ENCODE measurements around the gene ADSL.
A peak's percentile ranks its signal among the peaks of the same experiment; 100 is the strongest.

ADSL gene

DNA sequence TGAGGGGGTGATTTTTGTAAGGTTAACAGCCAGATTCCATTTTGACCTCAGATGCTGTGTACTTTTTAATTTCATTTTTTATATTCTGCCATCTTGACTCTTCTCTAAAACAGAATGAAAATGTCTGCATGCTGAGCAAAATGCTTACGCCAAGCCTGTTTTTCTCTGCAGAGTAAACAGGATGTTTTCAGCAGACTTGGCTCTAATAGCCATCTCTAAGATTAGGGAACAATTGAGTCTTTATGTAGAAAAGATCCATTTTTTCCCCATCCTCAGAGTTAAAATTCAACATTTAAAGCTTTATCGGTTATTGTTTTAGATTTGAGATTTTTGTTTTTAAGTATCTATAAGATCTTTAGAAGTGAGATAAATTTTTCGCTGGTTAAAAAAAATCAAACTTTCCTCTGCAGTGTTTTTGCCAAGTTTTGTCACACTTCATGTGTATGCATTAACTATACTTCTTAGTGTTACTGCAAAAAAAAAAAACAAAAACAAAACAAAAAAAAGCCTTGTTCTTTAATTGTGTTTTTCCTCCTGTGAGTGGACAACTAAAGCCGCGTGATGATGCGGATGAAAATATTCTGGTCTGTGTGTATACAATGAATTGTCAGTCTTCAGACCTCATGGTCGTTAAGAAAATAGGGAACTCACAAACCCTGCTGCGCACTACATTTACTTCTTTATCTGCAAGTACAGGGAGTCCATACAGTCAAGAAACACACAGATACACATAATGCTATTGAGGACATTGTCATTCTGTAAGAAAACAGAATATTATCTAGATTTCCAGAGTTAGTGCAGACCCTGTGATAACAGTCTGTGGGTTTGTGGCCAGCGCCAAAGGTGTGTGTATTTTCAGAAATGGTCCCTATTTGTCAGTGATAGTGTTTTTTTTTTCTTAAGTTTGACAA lies 17.5 kb upstream of the ADSL start:
- no peak for DNase-seq

DNA sequence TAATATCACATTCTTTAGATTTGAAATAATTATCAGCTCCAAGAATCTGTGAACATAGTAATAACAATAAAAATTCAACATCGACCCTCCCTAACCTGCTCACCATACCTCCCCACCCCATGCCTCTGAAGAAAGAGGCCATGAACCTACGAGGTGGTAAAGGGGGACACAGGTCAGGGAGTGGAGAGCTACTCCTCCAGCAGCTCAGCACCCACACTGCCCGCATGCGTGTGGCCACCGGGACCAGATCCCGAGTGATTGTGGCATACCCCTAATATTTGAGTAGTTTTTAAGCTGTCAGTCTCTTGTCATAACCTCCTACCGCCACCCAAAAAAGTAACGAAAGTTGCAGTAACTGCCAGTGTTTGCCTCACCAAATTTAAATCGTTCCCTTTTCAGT lies 16.8 kb upstream of the ADSL start:
- no peak for DNase-seq

DNA sequence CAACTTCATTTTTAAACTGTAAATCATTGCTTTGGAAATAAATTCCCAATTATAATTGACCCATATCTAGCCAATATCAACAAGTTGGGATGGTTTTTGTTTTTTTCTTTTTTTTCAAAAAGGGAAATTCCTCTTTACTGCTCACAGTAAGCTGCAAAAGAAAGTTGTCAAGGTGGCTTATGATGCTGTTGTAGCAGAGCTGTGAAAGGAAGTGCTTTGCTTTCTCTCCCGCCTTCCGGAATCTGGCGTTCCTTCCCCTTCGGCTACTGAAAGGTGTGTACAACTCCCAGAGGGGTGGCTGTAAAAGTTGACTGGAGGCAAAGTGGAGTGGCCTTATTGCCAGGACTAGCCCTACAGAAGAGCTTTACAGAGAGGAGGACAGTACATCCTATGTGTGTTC lies 16.2 kb upstream of the ADSL start:
- no peak for DNase-seq

DNA sequence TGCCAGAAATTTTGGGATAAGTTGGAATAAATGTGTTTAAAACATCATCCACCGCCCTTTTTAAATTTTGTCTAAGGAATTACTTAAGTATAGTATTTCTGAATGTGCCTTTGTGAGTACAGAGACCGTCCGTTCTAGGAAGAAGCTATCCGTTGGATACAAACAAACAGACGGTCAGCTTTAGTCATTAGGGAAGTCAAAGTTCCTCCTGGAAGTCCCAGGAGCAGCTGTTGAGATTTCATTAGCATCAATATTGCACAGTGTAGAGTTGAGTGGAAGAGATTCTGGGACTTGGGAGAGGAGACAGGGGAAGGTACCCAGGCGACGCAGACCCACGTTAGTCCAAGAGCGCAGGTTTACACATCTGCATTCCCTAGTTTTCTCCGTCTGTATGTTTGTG lies 15.7 kb upstream of the ADSL start:
- DNase-seq: no peak

DNA sequence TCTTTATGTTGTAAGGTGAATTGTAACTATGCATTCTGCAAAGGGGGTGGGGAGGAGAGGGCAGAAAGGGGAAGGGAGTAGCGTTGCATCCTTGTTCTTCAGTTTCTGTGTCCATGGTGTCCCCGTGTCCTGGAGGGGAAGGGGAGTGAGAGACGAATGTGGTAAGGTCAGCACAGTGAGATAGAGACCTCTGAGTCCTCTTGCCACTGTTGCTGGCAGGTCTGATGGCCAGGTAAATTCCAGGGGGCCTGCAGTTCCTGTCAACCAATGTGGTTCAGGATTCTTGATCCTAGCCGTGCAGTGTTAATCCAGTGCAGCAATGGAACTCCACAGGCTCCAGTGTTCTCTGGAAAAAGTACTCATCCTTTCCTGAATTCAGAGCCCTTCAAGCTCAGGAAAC lies 14.6 kb upstream of the ADSL start:
- DNase-seq: no peak

DNA sequence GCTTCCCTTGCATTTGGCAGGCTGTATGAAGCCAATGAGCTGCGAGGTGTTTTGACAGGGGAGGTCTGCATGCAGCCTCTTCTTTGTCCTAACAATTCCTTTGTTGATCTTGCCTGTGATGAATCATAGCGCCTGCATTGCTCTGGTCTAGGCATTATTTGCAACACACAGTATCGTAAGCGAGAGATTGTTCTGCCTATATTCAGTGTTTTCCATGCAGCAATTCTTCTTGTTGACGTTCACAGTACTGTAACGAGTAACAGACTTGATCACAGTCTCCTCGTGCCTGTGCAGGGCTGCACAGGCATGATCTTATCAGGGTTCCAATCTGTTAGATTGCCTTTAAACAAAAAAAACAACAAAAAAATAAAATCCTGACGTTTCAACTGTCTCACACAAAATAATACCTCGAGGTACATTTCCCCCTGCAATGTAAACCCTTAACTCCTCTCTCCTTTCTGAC lies 13.9 kb upstream of the ADSL start:
- DNase-seq: no peak

DNA sequence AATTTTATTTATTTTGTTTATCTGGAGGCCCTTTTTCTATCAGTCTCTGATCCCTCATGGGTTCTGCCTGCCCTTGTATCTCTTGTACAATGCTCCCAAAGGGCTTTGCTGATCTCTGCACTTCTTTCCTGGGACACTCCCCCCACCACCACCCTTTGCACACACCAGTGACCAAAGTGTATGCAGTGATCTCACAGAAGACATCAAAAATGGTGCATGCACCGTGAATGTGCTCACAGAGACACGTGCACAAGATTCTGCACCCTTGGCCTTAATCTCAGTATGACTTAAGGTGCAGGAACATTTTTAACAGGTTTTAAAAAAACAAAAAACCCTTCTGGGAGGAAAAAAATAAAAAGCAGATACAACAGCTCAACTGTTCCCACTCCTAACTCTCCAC lies 12.2 kb upstream of the ADSL start:
- no peak for DNase-seq

DNA sequence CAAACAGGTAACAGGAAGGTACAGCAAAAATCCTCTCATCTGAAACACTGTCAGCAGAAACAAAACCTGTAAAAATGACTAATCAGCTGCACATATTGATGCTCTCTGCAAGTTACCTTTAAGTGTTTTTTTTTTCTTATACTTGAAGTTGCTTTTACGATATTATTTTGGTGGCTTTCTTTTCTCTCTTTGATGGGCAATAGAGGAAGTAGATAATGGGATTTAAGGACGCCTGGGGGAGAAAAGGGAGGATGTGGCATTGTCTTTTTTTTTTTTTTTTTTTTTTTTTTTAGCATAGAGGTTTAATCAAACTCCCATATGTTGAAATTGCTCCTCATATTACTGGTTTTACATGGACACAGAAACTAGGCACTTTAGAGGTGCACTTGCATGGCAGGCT lies 11.4 kb upstream of the ADSL start:
- DNase-seq: no peak

DNA sequence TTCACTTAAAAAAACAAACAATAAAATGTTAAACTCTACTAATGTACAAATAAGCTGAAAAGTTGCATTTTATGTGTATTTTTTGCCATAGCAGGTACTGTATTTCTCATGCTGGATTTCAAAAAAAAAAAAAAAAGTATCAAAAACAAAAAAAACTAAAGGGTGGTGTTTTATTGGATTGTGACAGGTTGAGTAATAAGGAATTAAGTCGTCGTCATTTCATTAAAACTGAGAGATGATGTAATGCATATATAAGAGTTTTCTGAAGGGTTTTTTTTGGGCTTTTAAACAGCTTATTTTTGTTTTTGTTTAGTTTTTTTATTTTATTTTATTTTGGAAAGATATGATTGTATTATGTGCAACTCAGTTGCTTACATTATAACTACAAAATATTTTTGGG lies 10.9 kb upstream of the ADSL start:
- no peak for DNase-seq

DNA sequence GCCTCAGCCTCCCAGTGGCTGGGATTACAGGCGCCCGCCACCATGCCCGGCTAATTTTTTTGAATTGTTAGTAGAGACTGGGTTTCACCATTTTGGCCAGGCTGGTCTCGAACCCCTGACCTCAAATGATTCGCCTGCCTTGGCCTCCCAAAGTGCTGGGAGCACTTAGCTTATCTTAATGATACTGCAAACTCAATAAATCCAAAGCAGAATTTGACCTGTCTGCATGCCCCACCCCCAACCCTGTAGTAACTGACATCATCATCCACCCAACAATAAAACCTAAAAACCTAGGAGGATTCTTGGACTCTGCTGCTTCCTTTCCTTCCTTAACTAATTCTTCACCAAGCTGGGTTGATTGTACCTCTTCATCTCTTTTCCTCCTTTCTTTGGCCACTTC lies 6.3 kb upstream of the ADSL start:
- no peak for DNase-seq

DNA sequence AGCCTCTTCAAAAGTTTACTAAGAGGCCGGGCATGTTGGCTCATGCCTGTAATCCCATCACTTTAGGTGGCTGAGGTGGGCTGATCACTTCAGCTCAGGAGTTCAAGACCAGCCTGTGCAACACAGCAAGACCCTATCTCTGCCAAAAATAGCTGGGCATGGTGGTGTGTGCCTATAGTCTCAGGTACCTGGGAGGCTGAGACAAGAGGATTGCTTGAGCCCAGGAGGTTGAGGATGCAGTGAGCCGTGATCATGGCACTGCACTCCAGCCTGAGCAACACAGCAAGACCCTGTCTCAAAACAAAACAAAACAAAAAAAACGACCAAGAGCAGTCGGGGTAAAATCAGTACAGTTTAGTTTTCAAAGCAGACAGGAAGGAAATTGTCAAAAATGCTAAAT lies 4.7 kb upstream of the ADSL start:
- no peak for DNase-seq

DNA sequence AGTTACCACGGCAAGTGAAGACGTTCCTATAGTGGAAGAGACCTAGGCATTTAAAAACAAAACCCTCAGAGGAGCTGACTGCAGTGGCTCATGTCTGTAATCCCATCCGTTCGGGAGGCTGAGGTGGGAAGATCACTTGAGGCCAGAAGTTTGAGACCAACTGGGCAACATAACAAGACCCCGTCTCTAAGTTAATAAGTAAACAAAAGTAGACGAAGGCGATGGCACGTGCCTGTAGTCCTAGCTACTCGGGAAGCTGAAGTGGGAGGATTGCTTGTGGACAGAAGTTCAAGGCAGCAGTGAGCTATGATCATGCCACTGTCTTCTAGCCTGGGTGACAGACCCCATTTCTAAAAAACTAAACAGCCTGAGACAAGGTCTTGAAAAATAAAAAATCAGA lies 3.8 kb upstream of the ADSL start:
- no peak for DNase-seq

DNA sequence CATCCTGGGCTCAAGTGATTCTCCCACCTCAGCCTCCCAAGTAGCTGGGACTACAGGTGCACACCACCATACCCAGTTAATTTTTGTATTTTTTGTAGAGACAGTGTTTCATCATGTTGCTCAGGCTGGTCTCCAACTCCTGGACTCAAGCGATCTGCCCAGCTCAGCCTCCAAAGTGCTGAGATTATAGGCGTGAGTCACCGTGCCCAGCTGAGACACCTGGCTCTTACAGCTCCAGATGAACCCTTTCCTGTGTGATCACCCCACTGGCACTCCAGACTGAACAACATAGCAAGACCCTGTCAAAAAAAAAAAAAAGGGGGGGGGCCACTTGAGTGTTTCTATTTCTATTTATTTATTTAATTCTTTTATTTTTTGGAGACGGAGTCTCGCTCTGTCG lies 1.0 kb upstream of the ADSL start:
- DNase-seq: peak in 1 of 2 experiments; percentile 48

DNA sequence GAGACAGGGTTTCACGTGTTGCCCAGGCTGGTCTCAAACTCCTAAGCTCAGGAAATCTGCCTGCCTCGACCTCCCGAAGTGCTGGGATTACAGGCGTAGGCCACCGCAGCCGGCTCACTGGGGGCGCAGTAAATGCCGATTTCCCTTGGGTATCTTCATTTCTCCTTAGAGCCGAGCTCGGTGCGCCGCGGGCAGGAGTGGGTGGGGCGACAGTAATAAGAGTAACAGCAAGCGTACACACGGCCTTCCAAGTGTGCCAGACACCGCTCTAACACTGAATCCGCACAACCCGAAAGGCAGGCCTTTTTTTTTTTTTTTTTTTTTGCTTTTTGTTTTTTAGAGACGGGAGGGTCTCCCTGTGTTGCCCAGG lies 500 bp upstream of the ADSL start:
- DNase-seq: peak; percentile 72 to 73

DNA sequence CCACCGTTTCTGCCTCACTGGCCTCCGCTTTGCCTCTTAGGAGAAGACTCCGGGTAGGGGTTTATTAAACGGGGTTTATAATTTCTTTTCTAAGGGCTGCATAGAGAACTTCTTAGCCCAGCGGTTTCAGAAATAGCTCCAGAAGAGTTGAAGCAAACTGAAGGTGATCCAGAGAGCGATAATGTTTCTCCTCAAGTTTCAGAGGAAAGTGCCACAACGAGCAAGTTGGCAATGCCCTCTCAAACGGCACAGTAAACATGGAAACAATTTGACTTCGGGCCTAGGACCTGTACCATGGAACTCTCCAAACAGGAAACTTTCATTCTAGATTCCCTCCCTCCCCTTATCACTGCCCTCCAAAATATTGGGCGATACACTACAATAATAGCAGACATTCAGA lies 1.0 kb downstream of the ADSL start:
- DNase-seq: no peak

DNA sequence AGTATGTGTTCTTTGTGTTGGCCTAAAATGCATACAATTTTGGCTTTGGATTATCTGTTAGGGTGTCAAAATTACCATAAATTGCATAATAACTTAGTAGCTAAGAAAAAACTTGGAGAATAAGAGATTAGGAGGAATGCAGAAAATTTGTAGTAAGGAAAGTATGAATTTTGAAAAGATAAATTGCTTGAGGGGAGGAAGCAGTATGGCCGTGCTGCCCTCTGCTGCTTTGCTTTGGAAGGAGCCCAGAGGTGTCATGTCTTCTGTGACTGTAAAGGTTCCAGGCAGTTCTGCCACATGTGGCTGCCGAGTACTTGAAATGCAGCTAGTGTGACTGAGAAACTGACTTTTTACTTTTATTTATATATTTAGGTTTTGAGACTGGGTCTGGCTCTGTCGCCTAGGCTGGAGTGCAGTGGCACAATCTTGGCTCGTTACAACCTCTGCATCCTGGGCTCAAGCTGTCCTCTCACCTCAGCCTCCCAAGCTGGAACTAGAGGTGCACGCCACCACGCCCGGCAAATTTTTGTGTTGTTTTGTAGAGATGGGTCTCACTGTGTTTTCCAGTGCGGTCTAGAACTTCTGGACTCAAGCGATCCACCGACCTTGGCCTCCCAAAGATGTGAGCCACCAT lies 1.8 kb downstream of the ADSL start:
- DNase-seq: peak; percentile 72 to 77

DNA sequence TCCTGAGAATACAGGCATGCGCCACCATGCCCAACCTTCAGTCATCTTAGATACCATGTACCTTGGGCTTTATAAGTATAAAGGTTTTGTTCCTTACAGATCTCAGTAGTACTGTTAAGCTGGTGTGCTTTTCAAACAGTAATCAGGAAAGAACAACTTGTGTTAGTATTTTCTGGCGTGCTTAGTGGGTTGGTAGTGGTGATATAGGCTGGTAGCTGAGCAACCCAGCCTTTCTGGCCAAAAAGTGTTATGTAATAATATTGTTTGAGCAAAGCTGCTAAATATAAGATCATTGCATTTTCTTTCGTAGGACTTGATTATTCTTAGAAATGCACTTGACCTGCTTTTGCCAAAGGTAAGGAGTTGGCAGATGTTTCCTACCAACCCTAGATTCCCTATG lies 6.5 kb downstream of the ADSL start:
- DNase-seq: no peak

DNA sequence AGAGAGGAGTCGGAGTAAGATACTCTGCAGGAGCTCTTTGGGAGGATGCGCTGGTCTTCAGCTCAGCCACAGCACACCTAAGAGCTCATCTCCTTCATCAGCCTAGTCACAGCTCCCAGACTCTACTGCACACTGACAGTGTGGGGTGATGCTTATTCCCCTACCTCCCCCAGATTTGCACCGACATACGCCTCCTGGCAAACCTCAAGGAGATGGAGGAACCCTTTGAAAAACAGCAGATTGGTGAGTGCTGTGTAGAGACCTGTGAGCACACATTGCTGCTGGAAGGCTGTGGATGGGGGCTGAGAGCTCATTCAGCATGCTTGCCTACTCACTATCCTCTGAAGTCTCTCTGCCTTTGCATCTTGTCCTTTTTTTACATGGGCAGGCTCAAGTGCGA lies 14.8 kb downstream of the ADSL start:
- no peak for DNase-seq

DNA sequence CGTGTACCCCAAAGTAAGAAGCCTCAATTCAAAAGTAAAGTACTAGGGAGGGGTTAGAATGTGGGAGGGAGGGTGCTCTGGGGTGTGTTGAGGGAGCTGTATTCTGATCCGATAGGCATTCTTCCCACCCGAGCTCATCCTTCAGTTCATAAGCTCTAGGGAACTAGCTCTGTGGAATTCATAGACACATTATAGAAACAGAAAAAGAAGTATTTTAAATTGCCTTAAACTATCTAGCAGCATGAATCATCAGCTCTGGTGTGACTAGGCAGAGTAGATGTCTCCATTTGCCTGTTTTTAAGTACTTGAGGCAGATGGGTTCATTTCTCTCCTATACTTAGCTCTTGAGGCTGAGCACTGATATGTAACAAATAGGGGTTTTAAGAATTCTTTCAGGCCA lies 16.8 kb downstream of the ADSL start:
- no peak for DNase-seq

DNA sequence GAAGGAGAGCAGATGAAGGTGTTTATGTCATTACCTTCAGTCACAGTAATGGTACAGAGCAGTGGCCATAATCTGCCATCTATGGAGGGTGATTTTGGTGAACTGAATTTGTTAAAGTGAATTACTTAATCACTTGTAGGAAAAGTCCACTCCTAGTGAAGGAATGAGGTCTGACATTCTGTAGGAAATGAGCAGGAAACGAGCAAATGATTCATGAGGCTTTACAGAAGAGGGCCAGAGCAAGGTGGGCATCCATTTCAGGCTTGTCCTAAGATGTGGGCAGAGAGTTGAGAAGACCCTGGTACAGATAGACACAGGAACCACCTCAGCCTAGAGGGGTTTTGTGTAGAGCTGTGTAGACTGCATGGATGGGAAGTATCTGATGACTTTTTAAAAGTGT lies 18.1 kb downstream of the ADSL start:
- no peak for DNase-seq

DNA sequence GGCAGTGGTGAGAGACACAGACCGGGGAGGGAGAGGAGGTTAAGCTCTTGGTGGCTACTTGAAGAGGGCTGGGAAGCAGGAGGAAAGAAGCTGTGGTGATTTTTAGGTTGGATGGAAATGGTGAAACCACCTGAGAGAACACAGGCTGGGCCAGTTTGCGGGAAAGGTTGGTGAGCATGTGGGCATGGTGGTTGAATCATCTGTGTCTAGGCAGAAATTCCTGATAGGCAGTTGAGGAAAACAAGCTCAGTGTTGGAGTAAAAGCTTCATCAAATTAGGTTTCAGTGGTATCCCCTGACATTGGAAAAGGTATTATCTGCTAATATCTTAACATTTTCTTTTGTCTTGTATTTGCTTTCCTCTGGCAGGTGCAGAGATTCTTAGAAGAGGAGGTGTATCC lies 19.8 kb downstream of the ADSL start:
- DNase-seq: no peak

DNA sequence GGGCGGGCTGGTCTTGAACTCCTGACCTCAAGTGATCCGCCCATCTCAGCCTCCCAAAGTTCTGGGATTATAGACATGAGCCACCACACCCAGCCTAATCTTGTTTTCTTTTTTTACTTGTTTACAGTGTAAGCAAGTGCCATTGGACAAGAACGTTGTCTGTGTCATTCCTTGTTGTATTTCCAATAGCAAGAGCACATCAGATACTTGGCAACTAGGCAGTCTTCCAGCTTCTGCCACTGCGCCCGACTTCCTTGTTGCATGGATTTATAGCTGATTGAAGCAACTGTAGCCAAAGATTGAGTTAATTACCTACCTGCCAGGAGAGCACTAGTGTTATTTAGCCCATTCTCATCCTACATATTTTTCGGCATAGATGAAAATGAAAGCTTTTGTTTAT lies 21.0 kb downstream of the ADSL start:
- no peak for DNase-seq

DNA sequence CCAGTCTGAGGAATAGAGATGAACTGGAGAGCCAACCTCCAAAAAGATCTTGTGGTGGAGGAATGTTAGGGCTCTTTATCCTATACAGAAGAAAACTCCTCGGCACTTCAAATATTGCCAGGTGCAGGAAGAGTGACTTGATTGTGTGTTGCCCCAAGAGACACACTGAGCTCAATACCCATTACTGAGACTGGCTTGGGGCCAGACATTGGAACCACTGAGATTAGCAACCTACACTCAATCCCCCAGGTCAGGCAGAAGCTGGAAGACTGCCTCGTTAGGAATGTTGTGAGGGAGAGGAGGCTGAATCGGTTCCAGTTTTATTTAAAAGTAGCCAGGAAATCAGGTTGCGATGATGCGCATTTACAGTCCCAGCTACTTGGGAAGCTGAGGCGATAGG lies 21.7 kb downstream of the ADSL start:
- DNase-seq: no peak

DNA sequence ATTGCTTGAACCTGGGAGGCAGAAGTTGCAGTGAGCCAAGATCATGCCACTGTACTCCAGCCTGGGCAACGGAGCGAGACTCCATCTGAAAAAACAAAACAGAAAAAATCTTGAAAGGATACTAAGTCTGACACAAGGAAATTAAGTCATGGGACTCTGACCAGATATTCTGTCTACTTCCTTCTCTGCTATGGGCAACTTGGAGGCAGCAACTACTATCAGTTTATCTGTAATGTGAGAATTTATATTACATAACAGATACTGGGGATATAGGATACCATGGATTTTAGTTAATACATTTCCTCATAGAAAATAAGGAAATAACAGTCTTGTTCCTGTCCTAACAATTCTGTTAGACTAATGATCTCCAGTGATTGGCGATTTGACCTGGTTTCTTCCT lies 22.5 kb downstream of the ADSL start:
- no peak for DNase-seq

DNA sequence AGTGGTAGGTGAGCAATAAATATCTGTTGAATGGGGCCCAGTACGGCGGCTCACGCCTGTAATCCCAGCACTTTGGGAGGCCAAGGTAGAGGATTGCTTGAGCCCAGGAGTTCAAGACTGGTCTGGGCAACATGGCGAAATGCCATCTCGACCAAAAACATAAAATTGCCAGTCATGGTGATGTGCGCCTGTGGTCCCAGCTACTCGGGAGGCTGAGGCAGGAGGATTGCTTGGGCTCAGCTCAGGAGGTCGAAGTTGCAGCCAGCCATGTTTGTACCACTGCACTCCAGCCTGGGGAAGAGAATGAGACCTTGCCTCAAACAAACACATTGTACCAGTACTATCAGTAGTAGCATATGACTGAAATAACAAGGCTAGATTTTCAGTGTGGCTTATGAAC lies 28.3 kb downstream of the ADSL start:
- DNase-seq: no peak

Measured in activated T-cell treated with anti-CD3 and anti-CD28 coated beads, Interleukin-2, amount 50 U/mL, for 48 hours (primary cell).